GM23248 (cell line): ENCODE data around the gene HSPA5. TPM values are rescaled to one million over a fixed set of nuclear protein-coding genes. Genes with fewer than 3 reads are reported as not detected.

Experiments
- DNase-seq: peaks from one replicate; pipeline ENCODE4 v3.0.0-alpha.2; 2015
- H2AFZ ChIP-seq: fragments of 200-600 bp; sonication (generic); 2 replicates; pipeline ENCODE4 v1.6.1; 2016; ENCODE audit warnings: antibody characterized with exemption
- H3F3A ChIP-seq: fragments of 200-600 bp; sonication (generic); 2 replicates; pipeline ENCODE4 v1.6.1; 2016; ENCODE audit warnings: mild to moderate bottlenecking, antibody characterized with exemption, mixed run types; ENCODE audit not compliant: insufficient read depth
- H3K27ac ChIP-seq: fragments of 200-600 bp; sonication (generic); 2 replicates; pipeline ENCODE4 v1.5.1; 2016; ENCODE audit warnings: mild to moderate bottlenecking
- H3K27me3 ChIP-seq: fragments of 200-600 bp; sonication (generic); replicated peaks from 2 replicates; pipeline ENCODE4 v1.6.1; 2016; ENCODE audit warnings: mild to moderate bottlenecking; ENCODE audit not compliant: insufficient read depth
- H3K36me3 ChIP-seq: fragments of 200-600 bp; sonication (generic); 2 replicates; pipeline ENCODE4 v1.6.1; 2016; ENCODE audit warnings: low read depth, mild to moderate bottlenecking
- H3K4me1 ChIP-seq: fragments of 200-600 bp; sonication (generic); 2 replicates; pipeline ENCODE4 v1.6.1; 2016; ENCODE audit warnings: mild to moderate bottlenecking; ENCODE audit not compliant: insufficient read depth
- H3K4me2 ChIP-seq: fragments of 200-600 bp; sonication (generic); one replicate; pipeline ENCODE4 v1.6.1; 2016; ENCODE audit warnings: mild to moderate bottlenecking; ENCODE audit not compliant: unreplicated experiment
- H3K4me3 ChIP-seq: fragments of 200-600 bp; sonication (generic); 2 replicates; pipeline ENCODE4 v1.5.1; 2016; ENCODE audit warnings: mild to moderate bottlenecking
- H3K79me2 ChIP-seq: fragments of 200-600 bp; sonication (generic); 2 replicates; pipeline ENCODE4 v1.6.1; 2016; ENCODE audit warnings: mild to moderate bottlenecking; ENCODE audit not compliant: insufficient read depth
- H3K9ac ChIP-seq: fragments of 200-600 bp; sonication (generic); 2 replicates; pipeline ENCODE4 v1.6.1; 2016; ENCODE audit warnings: mild to moderate bottlenecking
- H3K9me2 ChIP-seq: fragments of 200-600 bp; sonication (generic); 2 replicates; pipeline ENCODE4 v1.6.1; 2016; ENCODE audit warnings: mixed run types, mild to moderate bottlenecking, moderate library complexity; ENCODE audit not compliant: insufficient read depth
- H3K9me3 ChIP-seq: fragments of 200-600 bp; sonication (generic); one replicate; pipeline ENCODE4 v1.6.1; 2017; ENCODE audit warnings: low read depth
- H4K20me1 ChIP-seq: fragments of 200-600 bp; sonication (generic); 2 replicates; pipeline ENCODE4 v1.6.0; 2016; ENCODE audit not compliant: insufficient read depth
- EZH2 ChIP-seq: fragments of 200-600 bp; sonication (generic); IDR thresholded peaks from 2 replicates; pipeline ENCODE4 v1.6.1; 2018; ENCODE audit warnings: antibody characterized with exemption, mild to moderate bottlenecking; ENCODE audit not compliant: insufficient read depth, poor library complexity, severe bottlenecking
- EZH2phosphoT487 ChIP-seq: fragments of 200-600 bp; sonication (generic); IDR thresholded peaks from 2 replicates; pipeline ENCODE4 v1.6.1; 2018; ENCODE audit warnings: antibody characterized with exemption, moderate library complexity, mild to moderate bottlenecking, low read depth; ENCODE audit not compliant: insufficient read depth
- WGBS, 2 experiments: methylation state at CpG; one replicate each; pipeline ENCODE4 v1.1.6; 2015 to 2017; ENCODE audit warnings: low lambda C conversion rate in 2 of 2, low coverage in 1 of 2; ENCODE audit errors: missing lambda C conversion rate in 2 of 2; 5-methylcytosine and 5-hydroxymethylcytosine counted together
- in situ Hi-C: fragments of 300-500 bp; cut with MboI; formaldehyde crosslinking; loops from 2 replicates; pipeline ENCODE4 v1.15.0; 2020
- polyA plus RNA-seq: library from polyadenylated mRNA; unstranded; fragments of >200 nt; fragmentation: Nextera tagmentation; extraction: Ambion mirVana; gene quantifications from 2 replicates; pipeline ENCODE4 v1.2.1, GENCODE V29; 2016
- small RNA-seq: library from RNA; depleted of rRNA; stranded (forward); fragments of <200 nt; gene quantifications from one replicate; pipeline ENCODE3, GENCODE V24; 2014; ENCODE audit warnings: low read depth, low replicate concordance
- total RNA-seq: library from RNA; depleted of rRNA; stranded (reverse); fragments of >200 nt; shearing (Covaris generic); gene quantifications from 2 replicates; pipeline ENCODE4 v1.2.3, GENCODE V29; 2014; rRNA removed

Gene HSPA5
- total and polyA plus RNA-seq, 2 experiments from 2014 or later: 76.5 to 481 TPM

GRCh38 chr9:125189361-125190289, 51.5 kb downstream of the HSPA5 start, which contains the start of gene PPP6C:
TSS of gene PPP6C (minus strand) at chr9:125189803. CDS start at chr9:125189718, 85 bp downstream.
- H3K4me3 ChIP-seq: peak within 1 kb of the TSS; percentile 89
- peak; percentile 99 for DNase-seq
- TF ChIP-seq EZH2phosphoT487 (no peak), EZH2 (no peak)
- H3K27ac ChIP-seq: peak within 1 kb of the TSS; percentile 80
- H3K9ac ChIP-seq: peak within 1 kb of the TSS; percentile 99
- no peaks in the 10 kb centered on the region for H4K20me1 ChIP-seq
- H3K4me1 ChIP-seq: peaks cover 8% of the 10 kb centered on the region; the same call in 1 of the 2 replicates
- 1% methylated on average over 68 to 80 of the region's 82 CpGs for WGBS, 2 experiments
- peak within 1 kb of the TSS; percentile 91 for H3K4me2 ChIP-seq
- H3F3A ChIP-seq: no peaks in the 10 kb centered on the region
- in situ Hi-C loops: no loop called here
- H3K9me2 ChIP-seq: no peaks in the 10 kb centered on the region
- no peaks in the 10 kb centered on the region for H3K27me3 ChIP-seq
- H3K79me2 ChIP-seq: peaks cover 65% of the 10 kb centered on the region
- peak within 1 kb of the TSS; percentile 99 for H2AFZ ChIP-seq
- no peaks in the 10 kb centered on the region for H3K36me3 ChIP-seq
- H3K9me3 ChIP-seq: no peaks in the 10 kb centered on the region

- Histone ChIP-seq H3K9me3 (no peaks in the 10 kb centered on the region), H3K36me3 (no peaks in the 10 kb centered on the region), H3K27me3 (no peaks in the 10 kb centered on the region), H3K4me3 (peak overlapping the region; percentile 89), H3F3A (no peaks in the 10 kb centered on the region), H3K4me2 (peak overlapping the region; percentile 91), H3K4me1 (peaks cover 8% of the 10 kb centered on the region; the same call in 1 of the 2 replicates), H2AFZ (peak overlapping the region; percentile 99), H3K27ac (peak overlapping the region; percentile 80), H4K20me1 (no peaks in the 10 kb centered on the region), H3K9me2 (no peaks in the 10 kb centered on the region), H3K9ac (peak overlapping the region; percentile 99), H3K79me2 (peaks cover 71% of the 10 kb centered on the region)
- WGBS, 2 experiments: 0 to 5% methylated on average over 21 to 26 of the region's 26 CpGs
- TF ChIP-seq EZH2phosphoT487: no peak
- TF ChIP-seq EZH2: no peak
- DNase-seq: peak; percentile 49
- in situ Hi-C loops: no loop called here
Measured at GRCh38 chr9:125189011-125189360, 52.2 kb downstream of the HSPA5 start.

Small RNA genes lying within 50 kb of the gene (small RNA-seq; reads per million reads assigned to genes)
- gene AL354710.1: not detected

Other genes starting within 250 kb of the HSPA5 start
- gene SCAI, start 97.8 kb downstream of the HSPA5 start, total RNA-seq: 2.9 and 3.0 TPM in 2 replicates
- gene SCAI, start 97.8 kb downstream of the HSPA5 start, polyA plus RNA-seq: 1.7 and 3.0 TPM in 2 replicates
- 23.5 and 27.5 TPM in 2 replicates for gene PPP6C, start 51.5 kb downstream of the HSPA5 start, total RNA-seq
- gene PPP6C, start 51.5 kb downstream of the HSPA5 start, polyA plus RNA-seq: 30.1 and 31.8 TPM in 2 replicates
- 25.0 and 29.3 TPM in 2 replicates for gene RABEPK, start 40.8 kb downstream of the HSPA5 start, total RNA-seq
- gene RABEPK, start 40.8 kb downstream of the HSPA5 start, polyA plus RNA-seq: 37.7 and 38.9 TPM in 2 replicates
- gene GAPVD1, start 20.5 kb upstream of the HSPA5 start, total RNA-seq: 33.6 and 36.3 TPM in 2 replicates
- 37.0 and 39.5 TPM in 2 replicates for gene GAPVD1, start 20.5 kb upstream of the HSPA5 start, polyA plus RNA-seq